Psoas muscle (tissue), 8 donors: ENCODE data around the gene MARCHF6. TPM values are rescaled to one million over a fixed set of nuclear protein-coding genes. Genes with fewer than 3 reads are reported as not detected.

Experiments
- ATAC-seq, 4 donors: fragments of 200-7000 bp; cut with Tn5 transposase; one replicate each; pipeline ENCODE4 v1.9.1; 2020; ENCODE audit warnings: moderate library complexity in 3 of 4, mild to moderate bottlenecking in 2 of 4
- DNase-seq, 2 donors: peaks; one replicate each; pipeline ENCODE4 v3.0.0-alpha.2; 2020
- H3K27ac ChIP-seq: fragments of 200-600 bp; one replicate; pipeline ENCODE4 v1.8.0; 2022
- H3K27me3 ChIP-seq, 3 donors: fragments of 200-600 bp in 1 of 3; one replicate each; pipeline versions ENCODE4 v1.6.1 to v1.8.0; 2013 to 2022; ENCODE audit warnings: low read length in 2 of 3, mild to moderate bottlenecking in 2 of 3, moderate library complexity in 1 of 3; ENCODE audit not compliant: insufficient read depth in 3 of 3
- H3K36me3 ChIP-seq, 2 donors: fragments of 200-600 bp in 1 of 2; one replicate each; pipeline versions ENCODE4 v1.6.1 to v1.8.0; 2013 to 2022; ENCODE audit warnings: low read depth in 1 of 2, mild to moderate bottlenecking in 1 of 2, moderate library complexity in 1 of 2; ENCODE audit not compliant: insufficient read depth in 1 of 2
- H3K4me1 ChIP-seq: fragments of 200-600 bp; one replicate; pipeline ENCODE4 v1.8.0; 2022
- H3K4me3 ChIP-seq: fragments of 200-600 bp; one replicate; pipeline ENCODE4 v1.8.0; 2022; ENCODE audit warnings: mild to moderate bottlenecking
- H3K9me3 ChIP-seq: fragments of 200-600 bp; one replicate; pipeline ENCODE4 v1.8.0; 2022
- WGBS, 3 donors: extraction: QIAGEN DNeasy Blood & Tissue Kit; methylation state at CpG; one replicate each; pipeline versions ENCODE4 v1.1.6 to v1.1.7; 2013; 5-methylcytosine and 5-hydroxymethylcytosine counted together
- intact Hi-C, 2 donors: fragments of 100-400 bp; cut with DNase I; formaldehyde crosslinking; loops; one replicate each; pipeline versions ENCODE4 v1.11.0 to v1.14.2; 2022
- polyA plus RNA-seq, 3 donors: library from polyadenylated mRNA; stranded (reverse); fragments of 200-250 nt; gene quantifications; one replicate each; pipeline ENCODE4 v1.2.3, GENCODE V29; 2013
- total RNA-seq, 4 donors: library from RNA; stranded (reverse); fragmentation: NEBNext Ultra II Directional in 2 of 4; extraction: Animal tissue kit (Norgen Biotek cat#: 25700) in 2 of 4; gene quantifications; one replicate each; pipeline versions ENCODE4 v1.2.1 to v1.2.4, GENCODE V29; 2021 to 2023
- TF ChIP-seq, protein P1 (sequence below): fragments of 200-600 bp; IDR thresholded peaks from one replicate; pipeline ENCODE4 v1.8.0; 2022; ENCODE audit warnings: antibody characterized with exemption
- donor health status: healthy with polysubstance abuse.
- donor health status: DM: no; HTN: no; CAD: no; lungs with moderate emphysema.
- donor health status: Bipolar disorder and iron deficiency.
- donor health status: healthy.
- donor health status: DM: yes; HTN: yes; CAD: no.
- donor health status: DM: no; HTN: no; CAD: no.
- donor health status: DM: no; HTN: no; CAD: no.
- donor health status: DM: yes; HTN: yes; CAD: no.

Gene MARCHF6
- total and polyA plus RNA-seq, 7 donors = 36.6 to 250 (median 160) TPM

GRCh38 chr5:10311595-10312425 is 41.7 kb upstream of the MARCHF6 start:
- intact Hi-C loops = no loop called here
- H3K27me3 ChIP-seq = no peaks in the 10 kb centered on the region
- ATAC-seq (no peak), DNase-seq (no peak)
- H3K36me3 ChIP-seq = no peaks in the 10 kb centered on the region
- no peak overlapping the region for H3K4me3 ChIP-seq
- no peaks in the 10 kb centered on the region for H3K9me3 ChIP-seq
- 72 to 79% (median 72%) methylated on average over 10 of the region's 10 CpGs for WGBS, 3 donors
- peaks cover 32% of the 10 kb centered on the region for H3K4me1 ChIP-seq
- peak overlapping the region; percentile 92 for H3K27ac ChIP-seq
- TF ChIP-seq, protein P1, sequence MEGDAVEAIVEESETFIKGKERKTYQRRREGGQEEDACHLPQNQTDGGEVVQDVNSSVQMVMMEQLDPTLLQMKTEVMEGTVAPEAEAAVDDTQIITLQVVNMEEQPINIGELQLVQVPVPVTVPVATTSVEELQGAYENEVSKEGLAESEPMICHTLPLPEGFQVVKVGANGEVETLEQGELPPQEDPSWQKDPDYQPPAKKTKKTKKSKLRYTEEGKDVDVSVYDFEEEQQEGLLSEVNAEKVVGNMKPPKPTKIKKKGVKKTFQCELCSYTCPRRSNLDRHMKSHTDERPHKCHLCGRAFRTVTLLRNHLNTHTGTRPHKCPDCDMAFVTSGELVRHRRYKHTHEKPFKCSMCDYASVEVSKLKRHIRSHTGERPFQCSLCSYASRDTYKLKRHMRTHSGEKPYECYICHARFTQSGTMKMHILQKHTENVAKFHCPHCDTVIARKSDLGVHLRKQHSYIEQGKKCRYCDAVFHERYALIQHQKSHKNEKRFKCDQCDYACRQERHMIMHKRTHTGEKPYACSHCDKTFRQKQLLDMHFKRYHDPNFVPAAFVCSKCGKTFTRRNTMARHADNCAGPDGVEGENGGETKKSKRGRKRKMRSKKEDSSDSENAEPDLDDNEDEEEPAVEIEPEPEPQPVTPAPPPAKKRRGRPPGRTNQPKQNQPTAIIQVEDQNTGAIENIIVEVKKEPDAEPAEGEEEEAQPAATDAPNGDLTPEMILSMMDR = no peak

DNA sequence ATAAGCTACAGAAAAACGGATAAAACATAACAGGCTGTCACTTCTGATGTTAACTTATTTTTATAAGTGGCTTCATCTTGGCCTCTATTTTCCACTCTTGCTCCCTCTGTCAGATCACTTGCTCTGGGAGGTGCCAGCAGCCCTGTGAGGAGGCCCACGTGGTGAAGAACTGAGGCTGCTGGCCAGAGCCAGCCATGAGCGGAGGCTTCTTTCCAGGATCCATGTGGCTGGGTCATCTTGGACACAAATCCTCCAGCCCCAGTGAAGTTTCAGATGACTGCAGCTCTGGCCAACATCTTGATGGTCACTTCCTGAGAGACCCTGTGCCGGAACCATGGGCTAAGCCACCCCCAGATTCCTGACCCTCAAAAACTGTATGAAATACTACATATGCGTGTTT is 38.3 kb upstream of the MARCHF6 start:
- ATAC-seq (peak in 3 of 4 donors; percentile 58 to 71 (median 67)), DNase-seq (peak in 1 of 2 donors; percentile 80)
- intact Hi-C loops = loop anchor here in 1 of 2 donors (5.0 kb wide), 1 partner anchor 37 kb away; the partner anchor contains the start of gene MARCHF6
- Histone ChIP-seq H3K9me3 (no peaks in the 10 kb centered on the region), H3K36me3 (no peaks in the 10 kb centered on the region), H3K27ac (peak overlapping the region; percentile 92), H3K4me1 (peaks cover 35% of the 10 kb centered on the region), H3K4me3 (no peak overlapping the region), H3K27me3 (no peaks in the 10 kb centered on the region)
- TF ChIP-seq, protein P1 = no peak
- 38 to 46% (median 41%) methylated on average over 5 of the region's 5 CpGs for WGBS, 3 donors

GRCh38 chr5:10315824-10316509 is 37.5 kb upstream of the MARCHF6 start:
- no peak for DNase-seq
- H3K36me3 ChIP-seq = no peaks in the 10 kb centered on the region
- 90 to 94% (median 90%) methylated on average over 14 to 15 of the region's 15 CpGs for WGBS, 3 donors
- no peak overlapping the region for H3K4me3 ChIP-seq
- TF ChIP-seq, protein P1 = no peak
- peak overlapping the region; percentile 92 for H3K27ac ChIP-seq
- no peak for ATAC-seq
- H3K27me3 ChIP-seq = no peaks in the 10 kb centered on the region
- peaks cover 27% of the 10 kb centered on the region for H3K4me1 ChIP-seq
- H3K9me3 ChIP-seq = no peaks in the 10 kb centered on the region
- intact Hi-C loops = loop anchor here in 1 of 2 donors (5.0 kb wide), 1 partner anchor 36 kb away; the partner anchor contains the start of gene MARCHF6

DNA sequence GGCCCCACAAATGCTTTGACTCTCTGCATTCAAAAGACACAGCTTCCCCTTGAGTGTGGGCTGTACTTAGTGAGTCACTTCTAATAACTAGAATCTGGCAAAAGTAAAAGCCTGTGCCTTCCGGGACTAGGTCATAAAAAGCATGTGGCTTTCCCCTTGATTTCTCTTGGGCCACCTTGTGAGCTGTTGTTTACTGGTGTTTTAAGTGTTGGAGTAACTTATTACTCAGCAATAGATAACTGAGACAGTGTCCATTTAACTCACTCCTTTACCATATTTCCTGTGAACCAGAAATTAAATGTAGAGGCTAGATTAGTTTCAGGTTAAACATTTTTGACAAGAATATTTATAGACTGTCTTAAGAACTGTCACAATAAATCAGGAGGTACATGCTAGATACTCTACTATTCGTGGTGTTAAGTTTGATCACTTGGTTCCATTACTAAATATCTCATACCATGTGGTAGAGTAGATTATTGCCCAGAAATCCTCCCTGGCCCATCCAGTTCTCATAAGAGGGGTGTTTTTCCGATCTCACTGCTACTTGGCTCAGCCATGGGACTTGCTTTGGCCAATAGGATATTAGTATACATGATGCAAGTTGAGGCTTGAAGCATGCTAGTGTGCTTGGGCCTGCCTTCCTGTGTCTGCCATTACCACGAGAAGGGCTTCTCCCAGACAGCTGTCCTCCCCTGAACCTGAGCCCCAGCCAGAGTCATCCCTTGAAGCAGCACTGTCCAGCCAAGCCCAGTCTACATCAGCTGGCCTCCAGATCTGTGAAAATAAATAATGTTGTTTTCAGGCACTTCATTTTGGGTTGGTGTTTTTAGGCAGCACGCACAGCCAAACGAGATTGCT is 35.4 kb upstream of the MARCHF6 start:
- intact Hi-C loops = loop anchor here in 1 of 2 donors (5.0 kb wide), 1 partner anchor 34 kb away; the partner anchor contains the start of gene MARCHF6
- Histone ChIP-seq H3K4me1 (peaks cover 20% of the 10 kb centered on the region), H3K4me3 (no peak overlapping the region), H3K27me3 (no peaks in the 10 kb centered on the region), H3K27ac (peak overlapping the region; percentile 92), H3K9me3 (no peaks in the 10 kb centered on the region), H3K36me3 (no peaks in the 10 kb centered on the region)
- TF ChIP-seq, protein P1 = no peak
- ATAC-seq (peak; percentile 54 to 80 (median 66)), DNase-seq (no peak)
- 23 to 47% (median 23%) methylated on average over 6 of the region's 6 CpGs for WGBS, 3 donors
